ENCODE measurements around the gene CLSTN1.

GRCh38 chr1:9860887-9861286 is 37.1 kb upstream of the CLSTN1 start:
- no peak for TF ChIP-seq CTCF (IDR thresholded peaks at IDR 0.05)
- no peak for TF ChIP-seq POLR2A (IDR thresholded peaks at IDR 0.05)
